ENCODE results near the gene AOC3. TPM values are rescaled to one million over a fixed set of nuclear protein-coding genes. Genes with fewer than 3 reads are reported as not detected.
"Not testable (repeated sequence)": the region's sequence is repeated elsewhere in the genome, so short reads cannot be mapped to it uniquely, and the experiment has no call there.

Gene AOC3
- total RNA-seq, 1 donor from 2014 or later, result 61.7 TPM

GRCh38 chr17:42841975-42842685, 8.9 kb upstream of the AOC3 start:
- DNase-seq (ENCODE audit: low spot score), result no peak
- intact Hi-C loops (cut with DNase I), result loop anchor here (10.0 kb wide), 1 partner anchor 93 kb away; no protein-coding TSS in a partner anchor
- ATAC-seq, result no peak

GRCh38 chr17:42843358-42843934, 7.6 kb upstream of the AOC3 start:
- DNase-seq (ENCODE audit: low spot score) (no peak), ATAC-seq (peak; percentile 81)
- intact Hi-C loops (cut with DNase I), result loop anchor here (10.0 kb wide), 1 partner anchor 91 kb away; no protein-coding TSS in a partner anchor

GRCh38 chr17:42844271-42844670, 6.7 kb upstream of the AOC3 start, which contains the start of gene AOC2:
AOC2 (plus strand) TSS chr17:42844580; CDS start chr17:42844627, 47 bp downstream.
- ATAC-seq, result peak; percentile 42
- no peak for DNase-seq (ENCODE audit: low spot score)
- intact Hi-C loops (cut with DNase I), result loop anchor here (10.0 kb wide), 1 partner anchor 91 kb away; no protein-coding TSS in a partner anchor

GRCh38 chr17:42844761-42845555, 6.0 kb upstream of the AOC3 start:
- no peak for DNase-seq (ENCODE audit: low spot score)
- ATAC-seq, result peak; percentile 3
- intact Hi-C loops (cut with DNase I), result loop anchor here (10.0 kb wide), 1 partner anchor 90 kb away; no protein-coding TSS in a partner anchor

- intact Hi-C loops (cut with DNase I), result loop anchor here (10.0 kb wide), 1 partner anchor 89 kb away; no protein-coding TSS in a partner anchor
- no peak for ATAC-seq
- no peak for DNase-seq (ENCODE audit: low spot score)
Observed at GRCh38 chr17:42845556-42845917, 5.5 kb upstream of the AOC3 start.

GRCh38 chr17:42845918-42846593, 4.9 kb upstream of the AOC3 start:
- intact Hi-C loops (cut with DNase I), result loop anchor here (10.0 kb wide), 1 partner anchor 89 kb away; no protein-coding TSS in a partner anchor
- DNase-seq (ENCODE audit: low spot score) (no peak), ATAC-seq (peak; percentile 23)

GRCh38 chr17:42846594-42847280, 4.3 kb upstream of the AOC3 start:
- ATAC-seq (peak; percentile 21), DNase-seq (ENCODE audit: low spot score) (no peak)
- intact Hi-C loops (cut with DNase I), result loop anchor here (10.0 kb wide), 1 partner anchor 88 kb away; no protein-coding TSS in a partner anchor

- DNase-seq (ENCODE audit: low spot score) (no peak), ATAC-seq (no peak)
- intact Hi-C loops (cut with DNase I), result loop anchor here (10.0 kb wide), 1 partner anchor 87 kb away; no protein-coding TSS in a partner anchor
Observed at GRCh38 chr17:42848093-42848492, 2.9 kb upstream of the AOC3 start.

- DNase-seq (ENCODE audit: low spot score) (peak; percentile 47), ATAC-seq (no peak)
- intact Hi-C loops (cut with DNase I), result loop anchor here (10.0 kb wide), 1 partner anchor 86 kb away; no protein-coding TSS in a partner anchor
Observed at GRCh38 chr17:42849031-42849430, 2.0 kb upstream of the AOC3 start.

- peak; percentile 60 for DNase-seq (ENCODE audit: low spot score)
- peak; percentile 17 for ATAC-seq
- intact Hi-C loops (cut with DNase I), result loop anchor here (10.0 kb wide), 1 partner anchor 85 kb away; no protein-coding TSS in a partner anchor
Observed at GRCh38 chr17:42849451-42850181, 1.4 kb upstream of the AOC3 start.

- ATAC-seq (peak; percentile 7), DNase-seq (ENCODE audit: low spot score) (peak; percentile 41)
- intact Hi-C loops (cut with DNase I), result not testable (repeated sequence)
Observed at GRCh38 chr17:42851371-42852240, 607 bp downstream of the AOC3 start.

- ATAC-seq, result no peak
- intact Hi-C loops (cut with DNase I), result no loop called here
- peak; percentile 49 for DNase-seq (ENCODE audit: low spot score)
Observed at GRCh38 chr17:42852351-42852750, 1.4 kb downstream of the AOC3 start.

- no peak for ATAC-seq
- peak; percentile 46 for DNase-seq (ENCODE audit: low spot score)
- intact Hi-C loops (cut with DNase I), result no loop called here
Observed at GRCh38 chr17:42853004-42853403, 2.0 kb downstream of the AOC3 start.

GRCh38 chr17:42853597-42853967, 2.6 kb downstream of the AOC3 start:
- intact Hi-C loops (cut with DNase I), result no loop called here
- DNase-seq (ENCODE audit: low spot score) (peak; percentile 21), ATAC-seq (no peak)

- peak; percentile 45 for DNase-seq (ENCODE audit: low spot score)
- ATAC-seq, result no peak
- intact Hi-C loops (cut with DNase I), result no loop called here
Observed at GRCh38 chr17:42853968-42854790, 3.2 kb downstream of the AOC3 start.
